Glutamatergic neuron (in vitro differentiated cells): ENCODE measurements around the gene GBA2. TPM values are rescaled to one million over a fixed set of nuclear protein-coding genes. Genes with fewer than 3 reads are reported as not detected.

Experiments
- DNase-seq: peaks from one replicate; pipeline ENCODE4 v3.0.0; 2022
- H3K27ac Mint-ChIP-seq: one replicate; pipeline ENCODE4 v1.8.0; 2020; ENCODE audit warnings: mild to moderate bottlenecking, mixed read lengths, inconsistent platforms; ENCODE audit not compliant: unreplicated experiment
- H3K27me3 Mint-ChIP-seq: one replicate; pipeline ENCODE4 v1.8.0; 2020; ENCODE audit warnings: mild to moderate bottlenecking, moderate library complexity, mixed read lengths, inconsistent platforms; ENCODE audit not compliant: unreplicated experiment
- H3K36me3 Mint-ChIP-seq: one replicate; pipeline ENCODE4 v1.8.0; 2020; ENCODE audit warnings: mild to moderate bottlenecking, mixed read lengths, inconsistent platforms; ENCODE audit not compliant: unreplicated experiment
- H3K4me1 Mint-ChIP-seq: one replicate; pipeline ENCODE4 v1.8.0; 2020; ENCODE audit warnings: mild to moderate bottlenecking, low read depth, mixed read lengths, inconsistent platforms; ENCODE audit not compliant: unreplicated experiment
- H3K4me3 Mint-ChIP-seq: one replicate; pipeline ENCODE4 v1.8.0; 2020; ENCODE audit warnings: mild to moderate bottlenecking, mixed read lengths, inconsistent platforms; ENCODE audit not compliant: unreplicated experiment
- H3K9me3 Mint-ChIP-seq: one replicate; pipeline ENCODE4 v1.8.0; 2020; ENCODE audit warnings: mild to moderate bottlenecking, moderate library complexity, mixed read lengths, inconsistent platforms; ENCODE audit not compliant: unreplicated experiment
- CTCF ChIP-seq: fragments of 200-600 bp; sonication (generic); IDR thresholded peaks from one replicate; pipeline ENCODE4 v1.5.0; 2021; ENCODE audit not compliant: partially characterized antibody, unreplicated experiment
- total RNA-seq: library from RNA; stranded (reverse); fragmentation: NEBNext Ultra II Directional; extraction: Animal tissue kit (Norgen Biotek cat#: 25700); gene quantifications from one replicate; pipeline ENCODE4 v1.2.1, GENCODE V29; 2021; ENCODE audit not compliant: unreplicated experiment

GBA2 gene
- total RNA-seq, 1 donor from 2014 or later, result 287 TPM

GRCh38 chr9:35776018-35776417 lies 27.0 kb upstream of the GBA2 start:
- DNase-seq, result no peak
- Mint-ChIP-seq H3K9me3 (no peaks in the 10 kb centered on the region), H3K27me3 (peaks cover 3% of the 10 kb centered on the region), H3K4me3 (no peak overlapping the region), H3K36me3 (no peaks in the 10 kb centered on the region), H3K4me1 (peaks cover 13% of the 10 kb centered on the region), H3K27ac (no peak overlapping the region)
- no peak for TF ChIP-seq CTCF

- Mint-ChIP-seq H3K27me3 (peaks cover 3% of the 10 kb centered on the region), H3K4me1 (peaks cover 13% of the 10 kb centered on the region), H3K36me3 (no peaks in the 10 kb centered on the region), H3K27ac (peak overlapping the region; percentile 8), H3K4me3 (no peak overlapping the region), H3K9me3 (no peaks in the 10 kb centered on the region)
- TF ChIP-seq CTCF, result no peak
- no peak for DNase-seq
Observed at GRCh38 chr9:35774907-35775635, 26.0 kb upstream of the GBA2 start.

GRCh38 chr9:35771943-35772342 lies 22.9 kb upstream of the GBA2 start:
- Mint-ChIP-seq H3K4me1 (peaks cover 13% of the 10 kb centered on the region), H3K9me3 (no peaks in the 10 kb centered on the region), H3K27me3 (peaks cover 3% of the 10 kb centered on the region), H3K36me3 (no peaks in the 10 kb centered on the region), H3K27ac (no peak overlapping the region), H3K4me3 (no peak overlapping the region)
- DNase-seq, result no peak
- TF ChIP-seq CTCF, result no peak

- TF ChIP-seq CTCF, result no peak
- peaks cover 3% of the 10 kb centered on the region for H3K27me3 Mint-ChIP-seq
- H3K9me3 Mint-ChIP-seq, result no peaks in the 10 kb centered on the region
- H3K4me3 Mint-ChIP-seq, result no peak overlapping the region
- DNase-seq, result no peak
- no peaks in the 10 kb centered on the region for H3K36me3 Mint-ChIP-seq
- no peak overlapping the region for H3K27ac Mint-ChIP-seq
- H3K4me1 Mint-ChIP-seq, result peaks cover 13% of the 10 kb centered on the region
Observed at GRCh38 chr9:35771534-35771933, 22.5 kb upstream of the GBA2 start.

- Mint-ChIP-seq H3K4me1 (peaks cover 12% of the 10 kb centered on the region), H3K36me3 (no peaks in the 10 kb centered on the region), H3K27me3 (peaks cover under 1% of the 10 kb centered on the region), H3K9me3 (no peaks in the 10 kb centered on the region), H3K27ac (no peak overlapping the region), H3K4me3 (no peak overlapping the region)
- TF ChIP-seq CTCF, result no peak
- no peak for DNase-seq
Observed at GRCh38 chr9:35771075-35771433, 22.0 kb upstream of the GBA2 start.
